Measurements from ENCODE around the gene SPACA4. TPM values are rescaled to one million over a fixed set of nuclear protein-coding genes. Genes with fewer than 3 reads are reported as not detected.

SPACA4 gene
- total RNA-seq, 1 experiment from 2014 or later: not detected

- peak; percentile 80 for DNase-seq (ENCODE audit: extremely low read depth, low read depth)
Measured at GRCh38 chr19:48646001-48646721, 39.6 kb downstream of the SPACA4 start, which contains the start of gene CA11. Gene CA11, minus strand, starts transcription at chr19:48646187. Its CDS starts 555 bp downstream, at chr19:48645632.

- DNase-seq (ENCODE audit: extremely low read depth, low read depth): no peak
Measured at GRCh38 chr19:48646722-48647216, 40.2 kb downstream of the SPACA4 start.

- DNase-seq (ENCODE audit: extremely low read depth, low read depth): no peak
Measured at GRCh38 chr19:48648134-48648533, 41.6 kb downstream of the SPACA4 start.

- DNase-seq (ENCODE audit: extremely low read depth, low read depth): no peak
Measured at GRCh38 chr19:48650974-48651682, 44.6 kb downstream of the SPACA4 start.

- no peak for DNase-seq (ENCODE audit: extremely low read depth, low read depth)
Measured at GRCh38 chr19:48651683-48652048, 45.1 kb downstream of the SPACA4 start.

GRCh38 chr19:48654299-48655059, 47.9 kb downstream of the SPACA4 start:
- no peak for DNase-seq (ENCODE audit: extremely low read depth, low read depth)

- DNase-seq (ENCODE audit: extremely low read depth, low read depth): no peak
Measured at GRCh38 chr19:48656840-48657474, 50.4 kb downstream of the SPACA4 start.

Other genes starting within 250 kb of the SPACA4 start
- 2.4 and 4.0 TPM in 2 replicates for gene TMEM143, start 242.8 kb upstream of the SPACA4 start, total RNA-seq (2014; rRNA removed; shearing (Covaris generic))
- 0.17 TPM in 1 of 2 replicates, not detected in the other for gene SYNGR4, start 242.4 kb upstream of the SPACA4 start, total RNA-seq (2014; rRNA removed; shearing (Covaris generic))
- 78.2 and 78.7 TPM in 2 replicates for gene KDELR1, start 215.2 kb upstream of the SPACA4 start, total RNA-seq (2014; rRNA removed; shearing (Covaris generic))
- gene GRIN2D, start 213.1 kb upstream of the SPACA4 start, total RNA-seq (2014; rRNA removed; shearing (Covaris generic)): 0.25 and 0.40 TPM in 2 replicates
- gene GRWD1, start 160.8 kb upstream of the SPACA4 start, total RNA-seq (2014; rRNA removed; shearing (Covaris generic)): 19.3 and 26.3 TPM in 2 replicates
- gene KCNJ14, start 151.2 kb upstream of the SPACA4 start, total RNA-seq (2014; rRNA removed; shearing (Covaris generic)): 1.8 and 2.0 TPM in 2 replicates
- 22.2 and 26.3 TPM in 2 replicates for gene CYTH2, start 137.4 kb upstream of the SPACA4 start, total RNA-seq (2014; rRNA removed; shearing (Covaris generic))
- 0.05 TPM in 1 of 2 replicates, not detected in the other for gene LMTK3, start 94.9 kb upstream of the SPACA4 start, total RNA-seq (2014; rRNA removed; shearing (Covaris generic))
- gene SULT2B1, start 54.6 kb upstream of the SPACA4 start, total RNA-seq (2014; rRNA removed; shearing (Covaris generic)): 0.12 TPM in 1 of 2 replicates, not detected in the other
- gene FAM83E, start 8.3 kb downstream of the SPACA4 start, total RNA-seq (2014; rRNA removed; shearing (Covaris generic)): 0.57 TPM in 1 of 2 replicates, not detected in the other
- 1,411 and 1,488 TPM in 2 replicates for gene RPL18, start 12.4 kb downstream of the SPACA4 start, total RNA-seq (2014; rRNA removed; shearing (Covaris generic))
- gene SPHK2, start 12.8 kb downstream of the SPACA4 start, total RNA-seq (2014; rRNA removed; shearing (Covaris generic)): 6.7 and 6.9 TPM in 2 replicates
- 3.0 and 3.5 TPM in 2 replicates for gene DBP, start 30.6 kb downstream of the SPACA4 start, total RNA-seq (2014; rRNA removed; shearing (Covaris generic))
- 3.3 and 4.3 TPM in 2 replicates for gene CA11, start 39.4 kb downstream of the SPACA4 start, total RNA-seq (2014; rRNA removed; shearing (Covaris generic))
- not detected in 2 replicates for gene NTN5, start 66.3 kb downstream of the SPACA4 start, total RNA-seq (2014; rRNA removed; shearing (Covaris generic))
- gene FUT2, start 89.2 kb downstream of the SPACA4 start, total RNA-seq (2014; rRNA removed; shearing (Covaris generic)): not detected in 2 replicates
- gene MAMSTR, start 113.0 kb downstream of the SPACA4 start, total RNA-seq (2014; rRNA removed; shearing (Covaris generic)): 0.32 and 0.43 TPM in 2 replicates
- 0.43 and 0.50 TPM in 2 replicates for gene RASIP1, start 133.9 kb downstream of the SPACA4 start, total RNA-seq (2014; rRNA removed; shearing (Covaris generic))
- 0.15 and 0.52 TPM in 2 replicates for gene IZUMO1, start 140.2 kb downstream of the SPACA4 start, total RNA-seq (2014; rRNA removed; shearing (Covaris generic))
- 1.6 and 2.3 TPM in 2 replicates for gene FUT1, start 145.9 kb downstream of the SPACA4 start, total RNA-seq (2014; rRNA removed; shearing (Covaris generic))
- not detected in 2 replicates for gene FGF21, start 148.8 kb downstream of the SPACA4 start, total RNA-seq (2014; rRNA removed; shearing (Covaris generic))
- 27.6 and 31.2 TPM in 2 replicates for gene BCAT2, start 204.3 kb downstream of the SPACA4 start, total RNA-seq (2014; rRNA removed; shearing (Covaris generic))
- gene HSD17B14, start 229.7 kb downstream of the SPACA4 start, total RNA-seq (2014; rRNA removed; shearing (Covaris generic)): 1.6 and 2.0 TPM in 2 replicates

Measured in NCI-H460 (cell line).